Gastrocnemius medialis (tissue), 4 donors: ENCODE results near the gene LBH.

Source experiments
- CTCF ChIP-seq, 5 experiments: fragments of 450-650 bp in 3 of 5; fragments of 200-600 bp in 2 of 5; sonication (generic) in 2 of 5; IDR thresholded peaks in 4 of 5; conservative IDR thresholded peaks in 1 of 5; 1 replicate in 4 of 5; 2 replicates in 1 of 5; pipeline ENCODE4 v1.5.1; 2016 to 2019; ENCODE audit warnings: antibody characterized with exemption in 5 of 5, mild to moderate bottlenecking in 3 of 5, moderate library complexity in 3 of 5
- POLR2A ChIP-seq, 2 donors: fragments of 450-650 bp; IDR thresholded peaks; one replicate each; pipeline ENCODE4 v1.6.1; 2017; ENCODE audit warnings: antibody characterized with exemption in 2 of 2, mild to moderate bottlenecking in 2 of 2, moderate library complexity in 2 of 2

DNA sequence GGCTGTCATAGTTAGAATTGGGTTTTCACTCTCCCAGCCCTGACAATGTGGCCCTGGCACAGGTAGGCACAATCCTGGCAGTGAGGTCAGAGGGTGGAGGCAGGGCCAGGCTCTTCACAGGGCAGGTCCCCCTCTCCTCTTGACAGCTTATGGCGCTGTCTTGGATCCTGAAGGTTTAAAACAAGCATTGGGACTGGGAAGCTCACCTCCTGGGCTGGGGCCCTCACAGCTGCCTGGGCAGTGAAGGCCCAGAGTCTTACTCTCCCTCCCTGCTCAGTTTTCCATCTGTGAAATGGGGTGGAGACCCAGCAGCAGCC is 23.3 kb downstream of the LBH start:
- TF ChIP-seq CTCF (IDR thresholded peaks at IDR 0.05 in 4 of 5, conservative IDR thresholded peaks at IDR 0.05 in 1 of 5) (no peak), POLR2A (IDR thresholded peaks at IDR 0.05) (no peak)
